IPS DF 6.9 (cell line): ENCODE measurements around the gene ROPN1.

ENCODE experiments used
- DNase-seq: peaks from one replicate; pipeline ENCODE4 v3.0.0-alpha.2; 2013; ENCODE audit warnings: low read depth, low spot score
- H3K27ac ChIP-seq: one replicate; pipeline ENCODE4 v1.5.1; 2013; ENCODE audit warnings: low read length, control low read depth
- H3K27me3 ChIP-seq: 2 replicates; pipeline ENCODE4 v1.6.1; 2013; ENCODE audit warnings: mild to moderate bottlenecking, low read length; ENCODE audit not compliant: control insufficient read depth, insufficient read depth
- H3K36me3 ChIP-seq: 2 replicates; pipeline ENCODE4 v1.6.1; 2013; ENCODE audit warnings: low read length; ENCODE audit not compliant: control insufficient read depth, insufficient read depth
- H3K4me1 ChIP-seq: 2 replicates; pipeline ENCODE4 v1.6.1; 2013; ENCODE audit warnings: low read length; ENCODE audit not compliant: control insufficient read depth, insufficient read depth
- H3K4me3 ChIP-seq: 2 replicates; pipeline ENCODE4 v1.5.1; 2013; ENCODE audit warnings: mild to moderate bottlenecking, low read length
- H3K9me3 ChIP-seq: 2 replicates; pipeline ENCODE4 v1.6.1; 2013; ENCODE audit warnings: low read length, inconsistent platforms; ENCODE audit not compliant: control insufficient read depth, insufficient read depth
- WGBS: extraction: QIAGEN DNeasy Blood & Tissue Kit; methylation state at CpG from one replicate; pipeline ENCODE4 v1.1.7; 2013; ENCODE audit warnings: mixed read lengths, missing lambda C conversion rate; ENCODE audit not compliant: insufficient read length, insufficient coverage; 5-methylcytosine and 5-hydroxymethylcytosine counted together

Gene ROPN1

GRCh38 chr3:123949641-123950040 lies 42.3 kb downstream of the ROPN1 start:
- Histone ChIP-seq H3K36me3 (peaks cover 13% of the 10 kb centered on the region; the same call in 1 of the 2 replicates), H3K27ac (no peak overlapping the region), H3K9me3 (no peaks in the 10 kb centered on the region), H3K27me3 (no peaks in the 10 kb centered on the region), H3K4me3 (no peak overlapping the region), H3K4me1 (no peaks in the 10 kb centered on the region)
- no peak for DNase-seq
- 100% methylated on average over 1 of the region's 2 CpGs for WGBS

- no peak for DNase-seq
- Histone ChIP-seq H3K27ac (no peak overlapping the region), H3K27me3 (no peaks in the 10 kb centered on the region), H3K36me3 (peaks cover 18% of the 10 kb centered on the region; the same call in 1 of the 2 replicates), H3K4me1 (no peaks in the 10 kb centered on the region), H3K9me3 (no peaks in the 10 kb centered on the region), H3K4me3 (no peak overlapping the region)
- WGBS: no CpG with 5 or more reads among the region's 9 CpGs
Observed at GRCh38 chr3:123948449-123948848, 43.5 kb downstream of the ROPN1 start.

- H3K4me1 ChIP-seq: no peaks in the 10 kb centered on the region
- DNase-seq: no peak
- H3K36me3 ChIP-seq: peaks cover 12% of the 10 kb centered on the region; the same call in 1 of the 2 replicates
- H3K9me3 ChIP-seq: no peaks in the 10 kb centered on the region
- H3K27ac ChIP-seq: no peak overlapping the region
- no peak overlapping the region for H3K4me3 ChIP-seq
- no peaks in the 10 kb centered on the region for H3K27me3 ChIP-seq
Observed at GRCh38 chr3:123947482-123947881, 44.4 kb downstream of the ROPN1 start.

GRCh38 chr3:123941542-123941941 lies 50.4 kb downstream of the ROPN1 start:
- Histone ChIP-seq H3K27ac (no peak overlapping the region), H3K4me1 (no peaks in the 10 kb centered on the region), H3K4me3 (no peak overlapping the region), H3K27me3 (no peaks in the 10 kb centered on the region), H3K36me3 (peaks cover 12% of the 10 kb centered on the region; the same call in 1 of the 2 replicates), H3K9me3 (no peaks in the 10 kb centered on the region)
- DNase-seq: no peak
- WGBS: no CpG with 5 or more reads among the region's 1 CpG

- H3K27me3 ChIP-seq: no peaks in the 10 kb centered on the region
- no peaks in the 10 kb centered on the region for H3K4me1 ChIP-seq
- H3K9me3 ChIP-seq: no peaks in the 10 kb centered on the region
- H3K4me3 ChIP-seq: no peak overlapping the region
- WGBS: no CpG with 5 or more reads among the region's 2 CpGs
- H3K36me3 ChIP-seq: peaks cover 12% of the 10 kb centered on the region; the same call in 1 of the 2 replicates
- DNase-seq: no peak
- no peak overlapping the region for H3K27ac ChIP-seq
Observed at GRCh38 chr3:123941121-123941520, 50.8 kb downstream of the ROPN1 start.

GRCh38 chr3:123939706-123940105 lies 52.2 kb downstream of the ROPN1 start:
- Histone ChIP-seq H3K27me3 (no peaks in the 10 kb centered on the region), H3K4me1 (no peaks in the 10 kb centered on the region), H3K36me3 (peaks cover 11% of the 10 kb centered on the region; the same call in 1 of the 2 replicates), H3K9me3 (no peaks in the 10 kb centered on the region), H3K27ac (no peak overlapping the region), H3K4me3 (no peak overlapping the region)
- no peak for DNase-seq
- WGBS: no CpG with 5 or more reads among the region's 2 CpGs

GRCh38 chr3:123936400-123936799 lies 55.5 kb downstream of the ROPN1 start:
- no CpG with 5 or more reads among the region's 2 CpGs for WGBS
- no peak overlapping the region for H3K4me3 ChIP-seq
- DNase-seq: no peak
- no peaks in the 10 kb centered on the region for H3K9me3 ChIP-seq
- no peaks in the 10 kb centered on the region for H3K4me1 ChIP-seq
- H3K27ac ChIP-seq: no peak overlapping the region
- H3K27me3 ChIP-seq: no peaks in the 10 kb centered on the region
- peaks cover 3% of the 10 kb centered on the region; the same call in 1 of the 2 replicates for H3K36me3 ChIP-seq

- H3K4me3 ChIP-seq: no peak overlapping the region
- H3K36me3 ChIP-seq: peaks cover 2% of the 10 kb centered on the region; the same call in 1 of the 2 replicates
- H3K4me1 ChIP-seq: no peaks in the 10 kb centered on the region
- DNase-seq: no peak
- H3K9me3 ChIP-seq: no peaks in the 10 kb centered on the region
- no peak overlapping the region for H3K27ac ChIP-seq
- no peaks in the 10 kb centered on the region for H3K27me3 ChIP-seq
Observed at GRCh38 chr3:123935830-123936229, 56.1 kb downstream of the ROPN1 start.

- Histone ChIP-seq H3K27me3 (no peaks in the 10 kb centered on the region), H3K4me1 (no peaks in the 10 kb centered on the region), H3K27ac (no peak overlapping the region), H3K9me3 (no peaks in the 10 kb centered on the region), H3K36me3 (no peaks in the 10 kb centered on the region), H3K4me3 (no peak overlapping the region)
- DNase-seq: no peak
- no CpG with 5 or more reads among the region's 2 CpGs for WGBS
Observed at GRCh38 chr3:123934250-123934649, 57.7 kb downstream of the ROPN1 start.

GRCh38 chr3:123930445-123930844 lies 61.5 kb downstream of the ROPN1 start:
- Histone ChIP-seq H3K36me3 (no peaks in the 10 kb centered on the region), H3K4me1 (no peaks in the 10 kb centered on the region), H3K4me3 (no peak overlapping the region), H3K9me3 (no peaks in the 10 kb centered on the region), H3K27me3 (no peaks in the 10 kb centered on the region), H3K27ac (no peak overlapping the region)
- DNase-seq: no peak

- no peak overlapping the region for H3K4me3 ChIP-seq
- no CpG with 5 or more reads among the region's 9 CpGs for WGBS
- DNase-seq: no peak
- H3K36me3 ChIP-seq: no peaks in the 10 kb centered on the region
- H3K4me1 ChIP-seq: no peaks in the 10 kb centered on the region
- H3K27me3 ChIP-seq: no peaks in the 10 kb centered on the region
- no peaks in the 10 kb centered on the region for H3K9me3 ChIP-seq
- no peak overlapping the region for H3K27ac ChIP-seq
Observed at GRCh38 chr3:123929325-123929724, 62.6 kb downstream of the ROPN1 start.
